Suppressor macrophage (primary cell): Measurements from ENCODE around the gene HIPK2.

Experiments
- DNase-seq, 4 experiments: peaks; one replicate each; pipeline ENCODE4 v3.0.0-alpha.2; 2020 to 2022

HIPK2 gene

DNA sequence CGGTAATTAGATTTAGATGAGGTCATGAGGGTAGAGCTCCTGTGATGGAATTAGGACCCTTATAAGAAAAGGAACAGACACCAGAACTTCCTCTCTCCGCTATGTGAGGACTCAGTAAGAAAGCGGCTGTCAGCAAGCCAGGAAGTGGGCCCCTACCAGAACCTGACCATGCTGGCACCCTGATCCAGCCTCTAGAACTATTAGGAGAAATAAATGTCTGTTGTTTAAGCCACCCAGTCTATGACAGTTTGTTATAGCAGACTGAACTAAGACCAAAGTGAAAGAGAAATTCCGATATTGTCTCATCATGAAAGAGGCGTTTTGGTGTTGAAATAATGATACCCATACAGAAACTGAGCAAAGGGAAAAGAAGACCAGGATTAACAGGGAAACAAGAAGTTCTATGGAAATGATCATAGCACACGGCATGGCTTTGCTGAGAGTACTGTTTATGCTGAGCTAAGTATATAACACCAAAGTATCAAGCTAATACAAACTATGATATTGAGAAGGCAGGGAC is 245.1 kb downstream of the HIPK2 start:
- peak in 1 of 4 experiments; percentile 14 for DNase-seq

DNA sequence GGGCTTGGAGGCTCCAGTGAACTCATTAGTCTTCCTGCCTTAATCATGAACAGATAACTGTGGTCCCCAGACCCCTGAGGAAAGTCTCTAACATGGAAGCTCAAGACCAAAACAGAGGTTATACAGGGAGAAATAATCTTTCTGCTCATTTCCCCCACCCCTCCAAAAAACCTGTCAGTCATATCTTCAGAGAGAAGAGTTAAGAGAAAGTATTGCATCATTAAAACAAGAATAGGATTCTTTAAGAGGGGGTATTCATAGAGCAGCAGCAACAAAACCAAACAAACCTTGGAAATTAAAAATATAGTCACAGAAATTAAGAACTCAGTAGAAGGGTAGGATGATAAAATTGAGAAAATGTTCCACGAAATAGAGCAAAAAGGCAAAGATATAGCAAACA is 246.7 kb downstream of the HIPK2 start:
- no peak for DNase-seq

DNA sequence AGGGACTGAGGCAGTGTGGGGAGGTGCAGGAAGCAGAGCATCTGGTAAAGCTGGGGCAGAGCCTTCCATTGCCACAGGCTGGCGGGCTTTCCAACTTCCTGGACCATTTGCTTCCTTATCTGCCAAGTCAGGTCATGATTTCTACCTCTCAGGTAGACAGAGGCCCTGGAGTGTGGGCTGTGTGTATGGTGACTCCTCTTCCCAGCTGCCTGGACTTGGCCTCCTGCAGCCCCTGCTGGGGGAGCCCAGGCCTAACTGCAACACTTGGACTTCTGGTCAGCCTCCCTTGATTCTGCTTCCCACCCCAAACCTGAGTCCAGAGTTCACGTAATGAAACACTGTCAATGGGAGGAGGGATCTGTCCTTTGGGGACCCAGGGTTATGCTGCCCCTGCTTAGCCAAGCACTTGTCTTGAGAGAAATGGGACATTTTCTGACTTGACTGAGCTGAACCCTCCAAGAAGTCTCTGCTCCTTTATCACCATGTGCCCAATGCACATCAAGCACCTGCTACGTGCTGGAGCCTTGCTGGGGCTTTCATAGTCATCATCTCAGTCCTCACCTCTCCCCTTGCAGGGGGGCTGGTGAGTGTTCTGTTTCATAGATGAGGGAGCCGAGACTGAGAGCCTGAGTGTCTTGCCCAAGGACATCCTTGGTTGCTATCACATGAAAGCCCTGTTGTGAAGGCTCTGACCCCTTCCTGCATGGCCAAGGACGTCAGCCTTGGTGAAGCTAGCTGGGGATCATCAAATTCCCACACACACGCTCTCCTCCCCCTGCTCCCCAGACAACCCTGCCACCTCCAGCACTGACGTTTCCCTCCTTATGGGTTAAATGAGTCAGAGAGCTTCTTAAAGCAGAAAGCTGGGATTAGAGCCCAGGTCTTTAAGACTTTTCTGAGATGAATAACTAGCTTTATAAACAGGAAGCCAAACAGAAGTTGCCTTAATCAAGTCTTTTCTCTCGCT is 250.9 kb downstream of the HIPK2 start:
- peak; percentile 7 to 48 (median 20) for DNase-seq

DNA sequence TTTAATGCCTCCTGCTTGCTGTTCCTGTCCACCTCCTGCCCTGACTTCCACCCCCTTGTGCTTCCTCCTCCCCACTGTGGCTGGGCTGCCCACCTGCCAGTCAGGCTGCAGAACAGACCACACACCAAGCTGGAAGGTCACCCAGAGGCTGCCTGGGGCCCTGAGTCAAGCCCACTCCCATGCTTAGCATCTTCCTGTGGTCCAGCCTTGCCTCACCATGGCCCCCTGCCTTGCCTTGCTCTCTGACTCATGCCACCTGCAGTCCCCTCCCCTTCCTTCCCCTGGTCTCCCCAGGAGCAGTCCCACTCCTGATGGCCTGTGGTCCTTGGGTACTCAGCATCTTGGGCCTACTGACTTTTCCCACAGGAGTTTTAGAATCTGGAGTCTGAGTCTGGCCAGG is 252.0 kb downstream of the HIPK2 start:
- no peak for DNase-seq

DNA sequence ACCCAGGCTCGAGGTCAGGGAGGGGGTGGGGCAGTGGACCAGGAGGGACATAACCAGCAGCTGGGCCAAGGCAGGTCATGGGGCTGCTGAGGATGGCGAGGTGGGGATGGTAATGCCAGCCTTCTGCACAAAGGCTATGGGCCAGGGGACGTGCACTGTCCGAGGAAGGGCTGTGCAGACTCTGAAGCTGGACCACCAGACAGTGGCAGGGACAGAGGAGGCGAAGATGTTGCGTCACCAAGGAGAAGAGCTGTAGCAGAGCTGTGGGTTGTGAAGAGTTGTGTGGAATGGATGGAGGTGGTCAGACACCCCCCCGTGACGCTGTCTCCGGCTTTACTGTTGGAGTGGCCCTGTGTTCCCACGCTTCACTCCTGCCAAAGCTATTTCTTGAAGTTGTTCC is 252.6 kb downstream of the HIPK2 start:
- DNase-seq = no peak

DNA sequence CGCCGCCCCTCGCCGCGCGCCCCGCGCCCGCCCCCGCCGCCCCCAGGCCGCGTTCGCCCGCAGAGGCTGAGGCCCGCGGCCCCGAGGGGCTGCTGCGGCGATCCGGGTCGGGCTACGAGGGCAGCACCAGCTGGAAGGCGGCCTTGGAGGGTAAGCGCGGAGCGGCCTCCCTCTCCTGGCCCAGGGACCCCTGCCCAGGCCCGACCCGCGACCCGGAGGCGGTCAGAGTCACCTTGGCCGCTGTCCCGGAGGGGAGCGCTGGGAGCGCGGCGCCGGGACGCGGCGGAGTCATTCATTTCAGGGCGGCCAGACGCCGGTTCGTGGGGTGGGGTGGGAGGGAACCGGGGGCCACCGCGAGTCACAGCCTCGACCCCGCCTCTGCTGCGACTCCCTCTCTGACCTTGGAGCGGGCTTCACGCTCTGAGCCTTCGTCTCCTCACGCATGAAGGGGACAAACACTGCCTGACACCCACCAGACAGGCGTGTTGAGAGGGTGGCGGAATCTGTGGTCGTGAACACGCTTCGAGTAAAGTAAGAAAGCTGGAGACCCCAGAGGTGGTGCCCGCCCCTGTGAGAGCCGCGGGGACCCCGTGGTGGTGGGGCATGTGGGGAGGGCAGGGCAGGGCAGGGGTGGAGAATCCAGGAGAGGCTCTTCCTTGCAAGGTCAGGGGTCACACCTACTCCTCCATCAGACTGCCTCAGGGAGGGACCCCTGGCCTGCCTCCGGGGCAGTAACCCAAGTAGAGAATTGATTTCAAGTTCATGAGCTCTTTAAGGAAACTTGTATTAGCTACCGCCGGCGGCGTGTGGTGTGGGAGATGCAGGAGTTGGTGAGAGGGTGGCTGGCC is 253.6 kb downstream of the HIPK2 start:
- no peak for DNase-seq

DNA sequence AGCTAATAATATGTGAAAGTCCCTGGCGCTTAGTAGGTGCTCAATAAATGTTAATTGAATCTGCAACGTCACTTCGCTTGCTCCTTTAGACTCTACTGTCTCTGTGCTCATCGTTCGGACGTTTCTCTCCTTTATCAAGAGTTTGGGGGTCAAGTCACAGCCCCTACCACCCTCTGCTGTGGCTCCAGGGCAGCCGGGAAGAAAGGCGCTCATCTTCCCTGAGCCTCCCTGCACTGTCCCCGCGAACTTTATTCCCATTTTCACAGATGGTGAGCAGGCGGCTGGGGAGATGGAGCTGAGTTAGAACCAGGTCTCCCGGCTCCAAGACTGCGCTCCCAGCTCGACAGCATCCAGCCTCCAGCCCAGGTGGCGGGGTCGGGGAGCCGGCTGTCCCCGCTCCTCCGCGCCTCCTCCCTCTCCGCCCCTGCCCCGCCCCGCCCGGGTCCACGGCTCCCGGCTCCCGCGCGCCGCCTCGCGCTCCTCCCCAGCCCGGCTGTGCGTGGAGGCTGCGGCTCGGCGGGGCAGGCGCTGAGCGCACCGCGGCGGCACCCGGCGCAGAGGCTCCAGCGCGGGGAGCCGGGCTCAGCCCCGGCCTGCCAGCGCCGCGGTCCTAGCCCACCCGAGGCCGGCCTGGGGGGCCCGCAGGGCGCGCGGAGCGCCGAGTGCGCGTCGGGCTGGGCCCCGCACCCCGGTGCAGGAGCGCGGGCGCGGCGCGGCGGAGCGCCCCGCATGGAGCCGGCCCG is 254.4 kb downstream of the HIPK2 start, which contains the start of gene CLEC2L:
Gene CLEC2L, plus strand, starts transcription at position 487 of the 743 bp plus-strand sequence. Its CDS starts 243 bp downstream, at position 730.
- peak in 2 of 4 experiments; percentile 20 to 44 for DNase-seq

DNA sequence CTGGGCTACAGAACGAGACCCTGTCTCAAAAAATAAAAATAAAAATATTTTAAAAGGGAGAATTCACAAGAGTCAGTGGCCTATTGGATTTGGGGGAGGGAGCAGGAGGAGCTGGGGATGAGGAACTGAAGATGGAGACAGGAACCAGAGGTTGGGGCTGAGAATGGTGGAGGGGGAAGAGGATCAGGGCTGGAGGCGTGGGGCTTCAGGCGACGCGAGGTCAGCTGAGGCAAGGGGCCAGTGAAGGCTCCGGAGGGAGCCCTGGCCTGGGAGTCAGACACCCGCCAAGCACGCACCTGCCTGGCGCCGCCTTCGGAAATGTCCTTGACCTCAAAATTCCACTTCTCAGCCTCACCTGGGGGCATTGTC is 255.0 kb downstream of the HIPK2 start:
- DNase-seq = peak; percentile 13 to 45 (median 42)

DNA sequence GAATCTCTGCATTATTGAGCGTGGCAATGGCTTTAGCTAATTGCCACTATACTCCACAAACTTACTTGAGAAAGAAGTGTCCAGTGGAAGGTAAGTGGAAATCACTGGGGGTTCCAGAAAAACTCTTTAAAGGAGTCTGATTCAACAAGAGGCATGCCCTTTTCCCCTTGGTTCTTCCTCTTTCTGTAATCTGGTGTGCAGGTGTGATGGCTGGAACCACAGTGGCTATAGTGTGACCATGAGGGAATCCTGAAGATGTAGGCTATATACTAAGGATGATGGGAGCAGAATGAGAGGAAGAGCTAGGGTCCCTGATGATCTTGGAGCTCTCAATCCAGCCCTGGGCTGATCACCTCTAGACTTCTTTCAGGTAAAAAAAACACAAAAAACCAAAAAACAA is 256.4 kb downstream of the HIPK2 start:
- DNase-seq = no peak

DNA sequence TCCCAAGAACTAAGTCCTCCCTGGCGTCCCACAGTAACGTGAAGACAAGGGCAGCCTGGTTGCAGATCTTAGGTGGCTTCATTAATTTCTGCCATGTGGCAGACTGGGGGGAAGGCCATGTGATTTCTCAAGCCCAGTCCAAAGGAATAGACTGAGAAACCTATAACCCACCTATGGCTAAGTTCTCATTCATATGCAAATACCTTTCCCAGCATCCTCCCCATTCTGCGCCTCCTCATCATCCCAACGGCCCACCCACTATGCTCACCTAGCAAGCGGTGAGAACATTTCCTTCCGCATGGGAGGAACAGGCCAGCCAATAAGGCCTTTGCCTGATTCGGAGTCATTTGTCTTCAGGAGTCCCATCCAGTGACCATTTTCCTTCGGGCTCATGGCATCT is 262.5 kb downstream of the HIPK2 start:
- DNase-seq = no peak
